HG03354 (cell line): ENCODE results near the gene CTRL.
"Not testable (repeated sequence)": the region's sequence is repeated elsewhere in the genome, so short reads cannot be mapped to it uniquely, and the experiment has no call there.

Experiments
- ATAC-seq: cut with Tn5 transposase; IDR thresholded peaks from one replicate; pipeline ENCODE4 v1.9.1; 2021; ENCODE audit warnings: mild to moderate bottlenecking; ENCODE audit not compliant: unreplicated experiment, poor library complexity, severe bottlenecking

CTRL gene

GRCh38 chr16:67928147-67928546 is 3.5 kb downstream of the CTRL start:
- no peak for ATAC-seq

GRCh38 chr16:67927131-67927941 is 4.3 kb downstream of the CTRL start:
- no peak for ATAC-seq

- ATAC-seq: no peak
Measured at GRCh38 chr16:67926181-67926750, 5.4 kb downstream of the CTRL start.

- ATAC-seq: no peak
Measured at GRCh38 chr16:67924140-67924906, 7.3 kb downstream of the CTRL start.

- no peak for ATAC-seq
Measured at GRCh38 chr16:67923414-67924116, 8.1 kb downstream of the CTRL start.

GRCh38 chr16:67922740-67923139 is 8.9 kb downstream of the CTRL start:
- no peak for ATAC-seq

GRCh38 chr16:67922221-67922620 is 9.4 kb downstream of the CTRL start:
- ATAC-seq: no peak

GRCh38 chr16:67919622-67920221 is 11.9 kb downstream of the CTRL start:
- no peak for ATAC-seq

- ATAC-seq: no peak
Measured at GRCh38 chr16:67917852-67918236, 13.8 kb downstream of the CTRL start.

GRCh38 chr16:67917140-67917851 is 14.4 kb downstream of the CTRL start:
- ATAC-seq: no peak

GRCh38 chr16:67915831-67916723 is 15.6 kb downstream of the CTRL start:
- ATAC-seq: no peak

GRCh38 chr16:67915496-67915769 is 16.2 kb downstream of the CTRL start:
- ATAC-seq: not testable (repeated sequence)

- ATAC-seq: no peak
Measured at GRCh38 chr16:67914758-67915495, 16.7 kb downstream of the CTRL start.

GRCh38 chr16:67910158-67910557 is 21.5 kb downstream of the CTRL start:
- no peak for ATAC-seq

GRCh38 chr16:67909056-67909742 is 22.5 kb downstream of the CTRL start:
- no peak for ATAC-seq

- no peak for ATAC-seq
Measured at GRCh38 chr16:67907397-67908180, 24.1 kb downstream of the CTRL start.

GRCh38 chr16:67902831-67903230 is 28.8 kb downstream of the CTRL start:
- no peak for ATAC-seq
